ENCODE data around the gene PPWD1. TPM values are rescaled to one million over a fixed set of nuclear protein-coding genes. Genes with fewer than 3 reads are reported as not detected.
"Not testable (repeated sequence)": the region's sequence is repeated elsewhere in the genome, so short reads cannot be mapped to it uniquely, and the experiment has no call there.

The PPWD1 gene
- total RNA-seq, 4 donors from 2014 or later: 24.4 to 48.6 (median 30.0) TPM

DNA sequence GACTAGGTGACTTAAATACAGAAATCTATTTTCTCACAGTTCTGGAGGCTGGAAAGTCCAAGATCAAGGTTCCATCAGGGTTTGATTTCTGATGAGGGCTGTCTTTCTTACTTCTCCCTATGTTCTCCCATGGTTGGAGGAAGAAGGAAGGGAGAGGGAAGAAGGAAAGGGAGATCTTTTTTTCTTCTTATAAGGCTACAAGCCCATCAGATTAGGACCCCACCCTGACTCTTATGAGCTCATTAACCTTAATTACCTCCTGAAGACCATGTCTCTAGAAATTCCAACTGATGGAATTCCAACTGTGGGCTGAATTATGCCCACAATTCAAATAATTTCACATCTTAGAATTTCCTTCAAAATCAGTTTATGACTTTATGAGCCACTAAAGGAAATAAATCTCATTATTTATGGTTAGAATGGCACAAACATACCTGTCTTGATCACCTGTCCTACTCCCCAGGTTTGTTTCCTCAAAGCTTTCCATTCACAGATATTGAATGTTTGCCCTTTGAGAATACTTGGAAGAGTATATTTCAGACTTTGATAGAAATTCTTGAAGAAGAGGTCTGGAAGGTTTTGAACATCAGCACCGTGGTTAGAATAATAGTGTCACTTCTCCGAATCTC, 7.6 kb downstream of the PPWD1 start:
- peaks cover 0 to 7% (median 0%) of the 10 kb centered on the region in 4 donors for H3K4me1 ChIP-seq
- intact Hi-C loops (cut with DNase I): no loop called here
- no peak overlapping the region for H3K4me3 ChIP-seq
- no peak for TF ChIP-seq POLR2A (IDR thresholded peaks at IDR 0.05; ENCODE audit: low read depth)
- TF ChIP-seq EP300 (IDR thresholded peaks at IDR 0.05): no peak
- no peak for TF ChIP-seq POLR2AphosphoS5 (IDR thresholded peaks at IDR 0.05)
- TF ChIP-seq CTCF (IDR thresholded peaks at IDR 0.05): no peak
- no peak for DNase-seq (ENCODE audit: extremely low spot score)
- no peaks in the 10 kb centered on the region for H3K27me3 ChIP-seq
- H3K9me3 ChIP-seq: no peaks in the 10 kb centered on the region
- H3K27ac ChIP-seq (replicated peaks in 1 of 4): no peak overlapping the region
- WGBS: 95% methylated on average over 2 of the region's 2 CpGs
- peaks cover 9 to 60% (median 26%) of the 10 kb centered on the region in 4 donors for H3K36me3 ChIP-seq

DNA sequence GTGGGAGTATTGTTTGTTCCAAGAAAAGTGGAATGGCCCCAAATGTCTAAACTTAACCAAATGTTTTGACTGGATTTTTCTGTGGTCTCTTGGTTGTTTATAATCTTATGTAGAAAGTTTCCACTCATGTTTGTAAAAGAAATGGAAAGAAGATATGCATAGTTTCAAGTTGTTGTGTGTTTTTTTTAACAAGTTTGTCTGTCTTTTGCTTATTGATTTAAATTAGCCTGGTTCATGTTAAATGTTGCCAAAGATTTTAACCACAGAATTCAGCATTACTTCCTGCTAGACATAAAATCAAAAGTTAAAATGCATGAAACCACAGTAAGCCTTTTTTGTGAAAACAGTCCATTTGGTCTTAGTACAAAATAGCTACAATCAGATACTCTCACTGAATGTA, 14.0 kb downstream of the PPWD1 start:
- Histone ChIP-seq H3K4me1 (no peaks in the 10 kb centered on the region), H3K27ac (replicated peaks in 1 of 4) (no peak overlapping the region), H3K27me3 (no peaks in the 10 kb centered on the region), H3K36me3 (peaks cover 3 to 74% (median 46%) of the 10 kb centered on the region in 4 donors), H3K4me3 (no peak overlapping the region), H3K9me3 (no peaks in the 10 kb centered on the region)
- no peak for DNase-seq (ENCODE audit: extremely low spot score)
- intact Hi-C loops (cut with DNase I): no loop called here
- TF ChIP-seq CTCF (IDR thresholded peaks at IDR 0.05): no peak

GRCh38 chr5:65588694-65589093, 25.6 kb downstream of the PPWD1 start:
- Histone ChIP-seq H3K9me3 (no peaks in the 10 kb centered on the region), H3K4me1 (no peaks in the 10 kb centered on the region), H3K36me3 (peaks cover 19 to 97% (median 79%) of the 10 kb centered on the region in 4 donors), H3K4me3 (no peak overlapping the region), H3K27ac (replicated peaks in 1 of 4) (no peak overlapping the region), H3K27me3 (no peaks in the 10 kb centered on the region)
- 94% methylated on average over 2 of the region's 2 CpGs for WGBS
- intact Hi-C loops (cut with DNase I): no loop called here
- no peak for DNase-seq (ENCODE audit: extremely low spot score)
- TF ChIP-seq POLR2AphosphoS5 (IDR thresholded peaks at IDR 0.05): no peak

- DNase-seq (ENCODE audit: extremely low spot score); intact Hi-C loops (cut with DNase I); H3K27ac ChIP-seq (replicated peaks in 1 of 4); H3K27me3 ChIP-seq; H3K4me3 ChIP-seq; H3K9me3 ChIP-seq; H3K4me1 ChIP-seq: not testable (repeated sequence)
- WGBS: 100% methylated on average over 1 of the region's 1 CpG
- peaks cover 35 to 96% (median 84%) of the 10 kb centered on the region in 4 donors for H3K36me3 ChIP-seq
Measured at GRCh38 chr5:65601761-65602160, 38.7 kb downstream of the PPWD1 start.

- no peak for TF ChIP-seq EP300 (IDR thresholded peaks at IDR 0.05)
- no peak for TF ChIP-seq POLR2AphosphoS5 (IDR thresholded peaks at IDR 0.05)
- TF ChIP-seq CTCF (IDR thresholded peaks at IDR 0.05): no peak
- no peak for TF ChIP-seq POLR2A (IDR thresholded peaks at IDR 0.05; ENCODE audit: low read depth)
- intact Hi-C loops (cut with DNase I): no loop called here
- no peaks in the 10 kb centered on the region for H3K27me3 ChIP-seq
- H3K36me3 ChIP-seq: peaks cover 31 to 96% (median 81%) of the 10 kb centered on the region in 4 donors
- DNase-seq (ENCODE audit: extremely low spot score): no peak
- H3K27ac ChIP-seq (replicated peaks in 1 of 4): no peak overlapping the region
- H3K4me1 ChIP-seq: no peaks in the 10 kb centered on the region
- no peak overlapping the region for H3K4me3 ChIP-seq
- no peaks in the 10 kb centered on the region for H3K9me3 ChIP-seq
- WGBS: 86% methylated on average over 3 of the region's 3 CpGs
Measured at GRCh38 chr5:65611524-65611923, 48.4 kb downstream of the PPWD1 start.

GRCh38 chr5:65612298-65612907, 49.3 kb downstream of the PPWD1 start:
- no peak for TF ChIP-seq CTCF (IDR thresholded peaks at IDR 0.05)
- TF ChIP-seq POLR2AphosphoS5 (IDR thresholded peaks at IDR 0.05): no peak
- TF ChIP-seq EP300 (IDR thresholded peaks at IDR 0.05): no peak
- no peak for TF ChIP-seq POLR2A (IDR thresholded peaks at IDR 0.05; ENCODE audit: low read depth)
- intact Hi-C loops (cut with DNase I): no loop called here
- Histone ChIP-seq H3K9me3 (no peaks in the 10 kb centered on the region), H3K4me3 (no peak overlapping the region), H3K27ac (replicated peaks in 1 of 4) (no peak overlapping the region), H3K27me3 (no peaks in the 10 kb centered on the region), H3K4me1 (no peaks in the 10 kb centered on the region), H3K36me3 (peaks cover 31 to 93% (median 74%) of the 10 kb centered on the region in 4 donors)
- DNase-seq (ENCODE audit: extremely low spot score): no peak
- 91% methylated on average over 4 of the region's 4 CpGs for WGBS
